ELF-1 (cell line): ENCODE data around the gene TMEM108.

Experiments used
- DNase-seq: peaks from one replicate; pipeline ENCODE4 v3.0.0-alpha.2; 2016; ENCODE audit warnings: low read depth, low spot score

The TMEM108 gene

GRCh38 chr3:133418361-133418760 lies 380.2 kb downstream of the TMEM108 start:
- DNase-seq: no peak

- no peak for DNase-seq
Observed at GRCh38 chr3:133419151-133419909, 381.1 kb downstream of the TMEM108 start.

GRCh38 chr3:133424937-133425869 lies 387.0 kb downstream of the TMEM108 start:
- DNase-seq: no peak

- no peak for DNase-seq
Observed at GRCh38 chr3:133425898-133426297, 387.7 kb downstream of the TMEM108 start.

- no peak for DNase-seq
Observed at GRCh38 chr3:133426721-133427120, 388.5 kb downstream of the TMEM108 start.

- peak; percentile 77 for DNase-seq
Observed at GRCh38 chr3:133428552-133428951, 390.4 kb downstream of the TMEM108 start.

GRCh38 chr3:133429063-133429462 lies 390.9 kb downstream of the TMEM108 start:
- no peak for DNase-seq

GRCh38 chr3:133439563-133439962 lies 401.4 kb downstream of the TMEM108 start:
- DNase-seq: no peak

- no peak for DNase-seq
Observed at GRCh38 chr3:133440652-133441051, 402.5 kb downstream of the TMEM108 start.

- DNase-seq: no peak
Observed at GRCh38 chr3:133441867-133442270, 403.7 kb downstream of the TMEM108 start.

- no peak for DNase-seq
Observed at GRCh38 chr3:133442518-133442917, 404.3 kb downstream of the TMEM108 start.

- no peak for DNase-seq
Observed at GRCh38 chr3:133443649-133444422, 405.6 kb downstream of the TMEM108 start.

GRCh38 chr3:133444423-133444774 lies 406.2 kb downstream of the TMEM108 start:
- DNase-seq: no peak

GRCh38 chr3:133445108-133445507 lies 406.9 kb downstream of the TMEM108 start:
- DNase-seq: no peak
